ENCODE data around the gene FGGY.

Gene FGGY

DNA sequence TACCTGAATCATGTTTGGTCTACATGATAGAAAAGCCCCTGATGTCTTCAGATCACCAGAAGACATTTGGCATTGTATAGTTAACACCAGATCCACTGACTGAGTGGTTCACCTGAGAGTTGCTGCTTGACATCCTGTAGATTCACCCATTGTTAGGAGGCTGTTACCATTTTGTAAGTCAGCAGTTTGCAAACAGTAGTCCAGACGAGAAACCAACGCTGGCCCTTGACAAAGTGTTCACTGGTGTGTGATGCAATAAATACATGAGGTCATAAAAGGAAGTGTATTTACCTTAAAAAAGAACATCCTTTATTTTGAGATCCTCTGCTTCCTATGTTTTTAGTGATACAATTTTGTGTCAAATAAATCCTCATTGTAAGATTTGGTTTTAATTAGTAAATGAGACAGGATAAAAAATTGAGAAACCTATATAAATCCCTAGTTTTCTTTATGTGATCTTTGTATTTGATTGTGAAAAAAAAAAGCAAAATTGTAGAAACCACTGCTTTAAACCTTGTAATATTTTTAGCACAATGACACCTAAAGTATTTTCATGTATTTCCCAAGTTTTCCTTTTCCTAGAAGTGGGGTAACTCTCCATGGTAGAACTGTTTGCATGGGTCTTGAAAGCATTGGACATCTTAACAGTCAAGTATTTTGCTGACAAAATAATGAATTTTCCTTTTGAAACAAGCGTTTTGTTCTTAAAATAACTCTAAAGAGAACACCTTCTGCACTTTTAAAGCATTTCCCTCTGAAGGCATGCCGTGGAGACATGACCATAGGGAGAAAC lies 204.3 kb downstream of the FGGY start:
- no peak overlapping the region for H3K27ac Mint-ChIP-seq
- no peaks in the 10 kb centered on the region for H3K9me3 Mint-ChIP-seq (ENCODE audit: low read depth)
- H3K4me3 Mint-ChIP-seq, result no peak overlapping the region
- H3K4me1 Mint-ChIP-seq (ENCODE audit: low read depth), result no peaks in the 10 kb centered on the region
- H3K36me3 Mint-ChIP-seq, result peaks cover 6% of the 10 kb centered on the region
- no peaks in the 10 kb centered on the region for H3K27me3 Mint-ChIP-seq

DNA sequence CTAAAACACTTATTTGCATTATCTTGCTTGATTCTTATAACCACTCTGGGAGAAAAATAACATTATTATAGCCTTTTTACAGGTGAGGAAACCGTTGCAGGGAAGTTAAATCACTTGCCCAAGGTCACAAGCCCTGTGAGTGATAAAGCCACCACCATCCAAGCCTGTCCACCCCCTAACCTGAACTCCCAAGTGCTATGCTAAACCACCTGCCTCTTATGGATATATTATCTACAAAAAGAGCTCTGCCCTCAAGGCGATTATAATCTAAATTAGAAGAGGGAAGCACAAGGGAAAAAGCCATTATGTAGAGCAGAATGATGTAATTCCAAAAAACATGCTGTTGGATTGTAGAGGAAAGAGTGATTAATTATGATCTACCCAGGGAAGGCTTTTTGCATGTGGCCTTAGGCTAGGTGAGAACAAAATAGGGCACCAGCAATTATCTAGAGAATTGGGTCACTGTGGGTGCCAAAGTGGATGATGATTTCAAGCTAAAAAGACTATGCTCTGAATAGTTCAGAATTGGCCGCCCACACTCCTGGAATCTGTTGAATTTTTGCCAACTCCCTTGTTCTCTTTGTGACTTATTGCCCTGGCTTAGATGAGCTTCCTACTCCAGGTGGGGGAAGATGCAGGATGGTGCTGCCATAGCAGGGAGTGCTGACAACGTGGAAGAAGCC lies 205.3 kb downstream of the FGGY start:
- Mint-ChIP-seq H3K36me3 (peaks cover 3% of the 10 kb centered on the region), H3K9me3 (ENCODE audit: low read depth) (no peaks in the 10 kb centered on the region), H3K27me3 (no peaks in the 10 kb centered on the region), H3K27ac (no peak overlapping the region), H3K4me3 (no peak overlapping the region), H3K4me1 (ENCODE audit: low read depth) (no peaks in the 10 kb centered on the region)

DNA sequence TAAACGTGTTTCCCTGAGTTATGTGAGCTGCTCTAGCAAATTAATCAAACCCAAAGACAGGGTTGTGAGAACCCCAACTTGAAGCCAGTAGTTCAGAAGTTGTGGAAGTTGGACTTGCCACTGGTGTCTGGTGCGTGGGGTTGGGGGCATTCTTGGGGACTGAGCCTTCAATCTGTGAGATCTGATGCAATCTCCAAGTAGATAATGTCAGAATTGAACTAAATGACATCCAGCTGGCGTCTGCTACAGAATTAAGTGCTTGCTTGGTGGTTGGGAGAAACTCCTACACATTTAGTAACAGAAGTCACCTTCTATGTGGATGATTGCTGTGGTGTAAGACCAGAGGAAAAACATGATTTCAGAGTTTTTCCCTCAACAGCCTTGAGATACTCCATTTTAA lies 207.4 kb downstream of the FGGY start:
- Mint-ChIP-seq H3K4me3 (no peak overlapping the region), H3K27ac (no peak overlapping the region), H3K27me3 (no peaks in the 10 kb centered on the region), H3K9me3 (ENCODE audit: low read depth) (no peaks in the 10 kb centered on the region), H3K36me3 (no peaks in the 10 kb centered on the region), H3K4me1 (ENCODE audit: low read depth) (no peaks in the 10 kb centered on the region)

DNA sequence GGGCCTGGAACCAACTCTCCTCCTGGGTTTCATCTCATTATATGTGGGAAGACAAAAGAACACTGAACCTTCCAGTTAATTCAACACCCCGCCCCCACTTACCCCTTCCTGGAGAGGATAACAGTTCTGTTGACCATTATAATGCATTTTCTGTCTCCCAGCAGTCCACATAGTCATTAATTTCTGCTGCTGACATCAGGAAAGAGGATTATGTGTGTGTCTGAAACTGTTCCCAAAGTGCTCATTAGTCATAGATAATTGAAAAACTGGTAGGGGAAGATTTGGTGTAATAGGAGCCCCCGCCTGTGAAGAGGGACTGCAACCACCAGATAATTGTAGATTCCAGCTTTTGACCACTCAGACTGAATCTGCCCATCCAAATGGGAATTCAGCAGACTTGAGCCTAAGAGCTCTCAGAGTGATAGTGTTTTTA lies 208.7 kb downstream of the FGGY start:
- no peaks in the 10 kb centered on the region for H3K36me3 Mint-ChIP-seq
- H3K27ac Mint-ChIP-seq, result no peak overlapping the region
- H3K4me1 Mint-ChIP-seq (ENCODE audit: low read depth), result no peaks in the 10 kb centered on the region
- no peaks in the 10 kb centered on the region for H3K9me3 Mint-ChIP-seq (ENCODE audit: low read depth)
- no peak overlapping the region for H3K4me3 Mint-ChIP-seq
- H3K27me3 Mint-ChIP-seq, result no peaks in the 10 kb centered on the region

DNA sequence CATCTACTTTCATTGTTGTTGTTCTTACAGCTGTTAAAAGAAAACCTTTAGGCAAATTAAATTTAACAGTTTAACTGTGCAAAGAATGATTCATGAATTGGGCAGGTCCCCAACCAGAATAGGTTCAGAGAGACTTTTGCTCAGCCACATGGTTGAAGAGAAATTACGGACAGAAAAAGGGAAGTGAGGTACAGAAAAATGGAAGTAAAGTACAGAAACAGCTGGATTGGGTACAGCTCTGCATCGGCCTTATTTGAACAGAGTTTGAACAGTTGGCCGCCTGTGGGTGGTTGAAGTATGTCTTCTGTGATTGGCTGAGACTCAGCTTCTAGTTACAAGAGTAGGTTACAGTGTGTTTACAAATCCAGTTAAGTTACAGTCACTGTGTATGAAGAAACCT lies 210.1 kb downstream of the FGGY start:
- no peaks in the 10 kb centered on the region for H3K27me3 Mint-ChIP-seq
- H3K9me3 Mint-ChIP-seq (ENCODE audit: low read depth), result no peaks in the 10 kb centered on the region
- H3K27ac Mint-ChIP-seq, result no peak overlapping the region
- no peaks in the 10 kb centered on the region for H3K36me3 Mint-ChIP-seq
- no peaks in the 10 kb centered on the region for H3K4me1 Mint-ChIP-seq (ENCODE audit: low read depth)
- no peak overlapping the region for H3K4me3 Mint-ChIP-seq

DNA sequence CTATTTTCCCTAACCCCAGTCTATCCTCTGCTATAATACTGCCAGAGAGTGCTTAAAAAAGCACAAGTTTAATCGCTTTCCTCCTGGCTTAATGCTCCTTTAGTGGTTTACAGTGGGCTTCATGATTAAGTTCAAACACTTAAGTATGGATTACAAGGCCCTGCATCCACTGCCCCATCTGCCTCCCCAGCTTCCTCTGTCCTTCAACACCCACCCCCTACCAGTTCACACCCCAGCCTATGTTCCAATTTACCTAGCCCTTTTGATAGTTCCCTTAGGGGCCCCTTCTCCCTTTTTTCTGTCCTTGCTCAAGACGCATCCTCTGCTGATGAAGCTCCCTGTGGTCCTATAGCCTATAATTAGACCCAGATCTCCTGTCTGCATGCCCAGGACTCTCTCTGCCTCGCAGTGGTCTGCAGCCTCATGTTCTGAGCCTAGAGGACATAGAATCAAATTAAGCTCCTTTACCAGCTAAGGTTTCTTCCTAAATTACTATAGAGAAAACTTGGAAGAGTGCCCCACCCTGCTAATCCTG lies 212.5 kb downstream of the FGGY start:
- Mint-ChIP-seq H3K9me3 (ENCODE audit: low read depth) (no peaks in the 10 kb centered on the region), H3K27ac (no peak overlapping the region)

DNA sequence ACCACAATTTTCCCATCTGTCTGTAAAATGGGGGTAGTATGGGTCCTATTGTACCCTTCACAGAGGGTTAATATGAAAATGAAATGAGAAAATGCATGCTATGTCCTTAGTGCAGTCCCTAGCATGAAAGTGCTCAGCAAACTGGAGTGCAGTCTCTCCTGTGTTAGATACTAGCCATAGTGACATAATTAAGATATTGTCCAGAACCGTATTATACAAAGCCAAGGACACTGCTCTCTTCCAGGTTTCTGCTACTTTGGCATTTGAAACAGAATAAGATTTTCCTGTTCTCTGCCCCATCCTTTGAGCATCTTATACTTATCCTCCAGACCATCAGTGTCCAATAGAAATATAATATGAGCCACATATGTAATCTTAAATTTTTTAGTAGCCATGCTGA lies 213.4 kb downstream of the FGGY start:
- Mint-ChIP-seq H3K27me3 (no peaks in the 10 kb centered on the region), H3K36me3 (peaks cover 5% of the 10 kb centered on the region), H3K27ac (no peak overlapping the region), H3K4me3 (no peak overlapping the region), H3K9me3 (ENCODE audit: low read depth) (no peaks in the 10 kb centered on the region), H3K4me1 (ENCODE audit: low read depth) (no peaks in the 10 kb centered on the region)

More for the DNA sequence above, 212.5 kb downstream of the FGGY start:
- Mint-ChIP-seq H3K4me1 (ENCODE audit: low read depth) (no peaks in the 10 kb centered on the region), H3K27me3 (no peaks in the 10 kb centered on the region), H3K36me3 (peaks cover under 1% of the 10 kb centered on the region), H3K4me3 (no peak overlapping the region)

DNA sequence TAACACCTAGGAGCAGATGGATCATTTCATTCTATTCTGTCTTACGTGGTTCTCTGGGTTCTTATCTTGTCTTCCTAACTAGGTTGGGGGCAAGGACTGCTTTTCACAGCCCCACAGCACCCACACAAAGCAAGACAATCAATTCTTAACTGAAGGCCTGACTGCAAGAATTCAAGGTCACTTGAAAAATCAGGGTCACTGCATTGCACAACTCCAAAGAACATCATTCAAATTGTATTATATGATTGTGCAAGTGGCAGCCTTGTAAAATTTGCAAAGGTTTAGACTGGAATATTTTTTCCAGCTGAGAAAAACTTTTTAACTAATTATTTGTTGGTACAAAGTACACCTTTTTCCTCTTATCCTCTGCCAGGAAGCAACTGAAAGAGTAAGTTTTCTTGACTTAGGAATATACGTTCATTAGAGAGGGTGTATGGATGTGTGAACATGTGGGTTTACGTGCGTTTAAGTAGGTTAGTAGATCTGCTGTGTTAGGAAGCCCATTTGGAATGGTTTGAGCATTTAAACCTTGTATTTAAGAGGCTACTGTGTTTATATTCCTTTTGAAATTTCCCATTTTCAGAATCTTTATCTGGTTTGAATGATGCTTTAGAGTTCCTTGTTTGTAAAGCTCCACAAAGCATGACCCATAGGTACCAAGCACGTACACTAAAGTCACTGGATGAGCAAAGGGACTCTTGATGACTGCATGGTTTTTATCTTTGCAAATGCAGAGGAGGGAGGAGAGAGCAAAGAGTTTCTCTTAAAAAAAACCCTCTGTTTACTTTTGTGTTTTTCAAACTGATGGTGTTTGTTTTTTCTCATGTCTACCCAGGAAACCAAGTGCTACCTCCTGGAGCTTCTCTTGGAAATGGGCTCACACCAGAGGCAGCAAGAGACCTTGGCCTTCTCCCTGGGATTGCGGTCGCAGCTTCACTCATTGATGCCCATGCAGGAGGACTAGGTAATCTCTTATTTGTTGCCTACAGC lies 214.9 kb downstream of the FGGY start:
- no peaks in the 10 kb centered on the region for H3K9me3 Mint-ChIP-seq (ENCODE audit: low read depth)
- peaks cover 5% of the 10 kb centered on the region for H3K36me3 Mint-ChIP-seq
- no peak overlapping the region for H3K4me3 Mint-ChIP-seq
- H3K27me3 Mint-ChIP-seq, result no peaks in the 10 kb centered on the region
- H3K4me1 Mint-ChIP-seq (ENCODE audit: low read depth), result no peaks in the 10 kb centered on the region
- H3K27ac Mint-ChIP-seq, result no peak overlapping the region

DNA sequence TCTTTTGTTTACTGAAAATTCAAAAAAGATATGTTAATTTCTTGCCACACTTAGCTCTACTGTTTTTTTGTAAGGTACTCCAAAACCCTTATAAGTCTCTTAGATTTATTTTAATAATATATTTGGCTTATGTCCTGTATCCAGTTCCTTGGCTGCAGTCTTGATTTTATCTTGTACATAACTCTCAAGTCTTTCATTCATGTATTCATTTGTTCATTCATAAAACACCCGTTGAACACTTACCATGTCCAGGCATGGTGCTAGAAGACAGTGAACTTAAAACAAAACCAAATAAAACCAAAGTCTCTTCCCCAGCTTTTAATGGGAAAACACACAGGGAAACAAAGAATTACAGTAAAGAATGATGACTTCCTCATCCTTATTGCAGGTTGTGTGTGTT lies 215.8 kb downstream of the FGGY start:
- no peaks in the 10 kb centered on the region for H3K4me1 Mint-ChIP-seq (ENCODE audit: low read depth)
- peaks cover 5% of the 10 kb centered on the region for H3K36me3 Mint-ChIP-seq
- no peaks in the 10 kb centered on the region for H3K9me3 Mint-ChIP-seq (ENCODE audit: low read depth)
- H3K27me3 Mint-ChIP-seq, result no peaks in the 10 kb centered on the region
- no peak overlapping the region for H3K27ac Mint-ChIP-seq
- no peak overlapping the region for H3K4me3 Mint-ChIP-seq

DNA sequence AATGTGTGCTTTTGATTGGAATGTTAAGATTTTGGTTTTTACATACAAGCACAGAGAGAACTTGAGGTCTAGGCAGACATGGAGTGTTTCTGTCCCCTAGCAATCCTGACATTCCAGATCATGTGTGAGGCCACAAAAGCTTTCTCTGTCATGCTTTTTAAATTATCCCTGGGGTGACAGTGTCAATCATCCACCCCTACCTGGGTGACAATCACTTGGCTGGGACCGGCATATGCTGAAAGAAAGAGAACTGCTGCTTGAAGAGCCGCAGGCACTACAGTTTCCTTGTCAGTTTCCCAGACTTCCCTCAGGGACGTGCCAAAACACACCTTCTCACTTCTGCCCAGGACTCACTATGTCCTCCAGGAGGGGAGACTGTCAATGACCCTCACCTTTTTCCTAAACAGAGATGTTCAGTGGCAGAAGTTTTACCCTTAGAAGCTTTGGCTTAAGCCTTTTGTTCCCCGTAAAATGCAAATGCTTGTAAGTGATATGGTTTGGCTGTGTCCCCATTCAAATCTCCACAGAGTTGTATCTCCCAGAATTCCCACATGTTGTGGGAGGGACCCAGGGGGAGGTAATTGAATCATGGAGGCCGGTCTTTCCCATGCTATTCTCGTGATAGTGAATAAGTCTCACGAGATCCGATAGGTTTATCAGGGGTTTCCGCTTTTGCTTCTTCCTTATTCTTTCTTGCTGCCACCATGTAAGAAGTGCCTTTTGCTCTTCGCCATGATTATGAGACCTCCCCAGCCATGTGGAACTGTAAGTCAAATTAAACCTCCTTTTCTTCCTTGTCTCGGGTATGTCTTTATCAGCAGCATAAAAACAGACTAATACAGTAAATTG lies 217.4 kb downstream of the FGGY start:
- no peak overlapping the region for H3K4me3 Mint-ChIP-seq
- no peak overlapping the region for H3K27ac Mint-ChIP-seq
- H3K27me3 Mint-ChIP-seq, result no peaks in the 10 kb centered on the region
- no peaks in the 10 kb centered on the region for H3K9me3 Mint-ChIP-seq (ENCODE audit: low read depth)
- H3K4me1 Mint-ChIP-seq (ENCODE audit: low read depth), result no peaks in the 10 kb centered on the region
- peaks cover 8% of the 10 kb centered on the region for H3K36me3 Mint-ChIP-seq

DNA sequence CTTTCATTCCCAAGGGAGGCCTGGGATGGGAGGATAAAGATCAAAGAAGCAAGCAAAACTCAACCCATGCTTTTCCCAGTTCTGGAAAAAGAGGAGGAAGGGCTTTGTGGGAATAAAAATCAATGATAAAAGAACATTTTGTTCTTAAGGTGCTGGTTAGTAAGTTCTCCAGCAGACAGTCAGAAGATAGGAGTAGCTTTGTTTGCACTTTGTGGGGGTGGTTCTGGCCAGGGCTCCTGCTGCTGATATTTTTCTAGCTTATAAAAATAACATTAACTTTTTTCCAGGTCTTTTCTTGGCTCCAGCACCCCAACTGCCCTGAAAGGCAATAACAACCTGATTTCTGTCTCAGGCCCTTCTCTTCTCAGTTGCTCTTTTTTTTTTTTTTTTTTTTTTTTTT lies 220.0 kb downstream of the FGGY start:
- no peak overlapping the region for H3K27ac Mint-ChIP-seq
- peaks cover 8% of the 10 kb centered on the region for H3K36me3 Mint-ChIP-seq
- H3K27me3 Mint-ChIP-seq, result no peaks in the 10 kb centered on the region
- H3K4me3 Mint-ChIP-seq, result no peak overlapping the region
- no peaks in the 10 kb centered on the region for H3K4me1 Mint-ChIP-seq (ENCODE audit: low read depth)
- no peaks in the 10 kb centered on the region for H3K9me3 Mint-ChIP-seq (ENCODE audit: low read depth)

DNA sequence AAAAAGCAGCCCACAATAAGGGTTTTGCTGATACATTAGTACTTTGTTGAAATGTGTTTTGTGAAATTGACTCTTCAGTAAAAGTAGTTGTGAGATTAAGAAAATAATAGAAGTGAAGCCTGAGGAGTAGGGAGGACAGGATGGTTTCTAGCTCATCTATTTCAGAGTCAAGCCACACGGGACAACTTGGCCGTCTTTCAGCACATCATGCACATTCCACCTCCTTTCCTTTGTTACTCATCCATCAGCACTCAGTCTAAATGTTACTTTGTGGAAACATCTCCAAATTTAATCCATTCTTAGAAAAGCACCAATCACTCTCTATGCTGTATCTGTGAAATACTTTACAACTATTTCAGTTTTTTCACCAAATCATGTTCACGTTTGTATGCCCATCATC lies 223.3 kb downstream of the FGGY start:
- Mint-ChIP-seq H3K27me3 (no peaks in the 10 kb centered on the region), H3K4me3 (no peak overlapping the region), H3K9me3 (ENCODE audit: low read depth) (no peaks in the 10 kb centered on the region), H3K36me3 (peaks cover 6% of the 10 kb centered on the region), H3K4me1 (ENCODE audit: low read depth) (no peaks in the 10 kb centered on the region), H3K27ac (no peak overlapping the region)

DNA sequence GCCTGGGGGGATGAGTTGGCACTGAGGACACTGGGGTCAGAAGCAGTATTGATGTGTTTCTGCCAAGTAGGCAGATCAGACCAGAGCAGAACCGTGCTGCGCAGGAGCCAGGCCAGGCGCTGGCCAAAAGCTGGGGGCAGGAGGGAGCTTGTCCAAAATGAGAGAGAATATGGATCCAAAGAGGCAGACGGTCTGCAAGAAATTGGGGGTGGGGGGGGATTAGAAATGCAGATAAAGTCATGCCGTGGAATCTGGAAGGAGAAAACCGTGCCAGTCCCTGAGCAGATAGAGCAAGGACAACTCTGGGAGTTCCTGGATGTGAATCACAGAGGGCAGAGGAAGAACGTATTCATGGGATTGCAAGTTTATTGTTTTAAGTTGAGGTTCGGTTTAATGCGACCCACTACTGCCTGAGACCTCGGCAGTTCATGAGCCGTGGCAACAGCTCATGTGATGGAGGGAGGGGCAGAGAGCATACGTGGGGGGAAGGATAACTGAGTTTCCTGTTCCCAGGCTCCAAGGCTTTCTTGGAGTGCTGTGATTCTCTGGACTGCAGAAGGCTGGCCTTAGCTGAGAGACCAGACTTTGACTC lies 224.0 kb downstream of the FGGY start:
- Mint-ChIP-seq H3K27ac (no peak overlapping the region), H3K36me3 (peaks cover 6% of the 10 kb centered on the region), H3K4me1 (ENCODE audit: low read depth) (no peaks in the 10 kb centered on the region), H3K9me3 (ENCODE audit: low read depth) (no peaks in the 10 kb centered on the region), H3K4me3 (no peak overlapping the region), H3K27me3 (no peaks in the 10 kb centered on the region)

DNA sequence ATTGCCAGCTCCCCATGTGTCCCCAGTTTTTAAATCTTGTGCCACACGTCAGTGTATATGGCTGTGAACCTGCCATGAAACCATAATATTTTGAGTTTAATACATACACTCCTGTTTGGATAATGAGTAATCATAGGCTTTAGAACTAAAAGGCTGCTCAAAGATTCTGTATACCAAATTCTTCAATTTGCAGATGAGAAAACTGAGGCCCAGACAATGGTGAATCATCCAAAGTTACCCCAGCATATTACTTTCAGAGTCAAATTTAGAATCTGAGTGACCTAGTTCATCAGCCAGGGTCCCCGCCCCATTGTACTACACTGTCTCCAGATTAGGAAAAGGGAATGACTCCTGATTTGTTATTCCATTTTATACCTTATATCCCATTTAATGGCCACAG lies 224.6 kb downstream of the FGGY start:
- no peak overlapping the region for H3K4me3 Mint-ChIP-seq
- no peak overlapping the region for H3K27ac Mint-ChIP-seq
- no peaks in the 10 kb centered on the region for H3K9me3 Mint-ChIP-seq (ENCODE audit: low read depth)
- H3K36me3 Mint-ChIP-seq, result peaks cover 7% of the 10 kb centered on the region
- H3K27me3 Mint-ChIP-seq, result no peaks in the 10 kb centered on the region
- H3K4me1 Mint-ChIP-seq (ENCODE audit: low read depth), result no peaks in the 10 kb centered on the region

Measured in activated naive CD8-positive, alpha-beta T cell (primary cell).